B cell (primary cell): ENCODE results near the gene AGT. TPM values are rescaled to one million over a fixed set of nuclear protein-coding genes. Genes with fewer than 3 reads are reported as not detected.
A peak's percentile ranks its signal among the peaks of the same experiment; 100 is the strongest.

ENCODE experiments used
- ATAC-seq: fragments of 200-7000 bp; cut with Tn5 transposase; one replicate; pipeline ENCODE4 v1.10.0; 2021; ENCODE audit warnings: low read depth, mild to moderate bottlenecking, moderate number of reproducible peaks, moderate library complexity
- CTCF ChIA-PET: fragments of 350-600 bp; sonication (Branson Sonifier 250); formaldehyde crosslinking; loops from one replicate; lab custom pipeline; 2021; ENCODE audit warnings: antibody characterized with exemption, inconsistent platforms; lab: Charles Lee
- POLR2A ChIA-PET: fragments of 350-600 bp; sonication (Branson Sonifier 250); formaldehyde crosslinking; loops from one replicate; lab custom pipeline; 2021; ENCODE audit warnings: antibody characterized with exemption; lab: Charles Lee
- DNase-seq: peaks from one replicate; pipeline ENCODE4 v3.0.0; 2013
- H2AFZ ChIP-seq: 2 replicates; pipeline ENCODE4 v1.6.1; 2012; ENCODE audit warnings: mild to moderate bottlenecking, low read depth, low read length; ENCODE audit not compliant: insufficient read depth, poor library complexity, severe bottlenecking
- H3K27ac ChIP-seq, 2 donors: 1 replicate in 1 of 2; 2 replicates in 1 of 2; pipeline ENCODE4 v1.5.1; 2012 to 2013; ENCODE audit warnings: low read length in 2 of 2, mild to moderate bottlenecking in 2 of 2, moderate library complexity in 1 of 2
- H3K27me3 ChIP-seq, 4 experiments: fragments of 200-600 bp in 1 of 4; sonication (generic) in 1 of 4; replicated peaks in 1 of 4; 1 replicate in 2 of 4; 2 replicates in 2 of 4; pipeline versions ENCODE4 v1.6.1 to v1.7.0; 2013 to 2016; ENCODE audit warnings: low read length in 3 of 4, mild to moderate bottlenecking in 2 of 4, mixed read lengths in 1 of 4, moderate library complexity in 1 of 4; ENCODE audit not compliant: insufficient read depth in 4 of 4, control insufficient read depth in 3 of 4; ENCODE audit errors: control extremely low read depth in 1 of 4
- H3K36me3 ChIP-seq, 2 experiments: replicated peaks in 1 of 2; 1 replicate in 1 of 2; 2 replicates in 1 of 2; pipeline versions ENCODE4 v1.6.1 to v1.7.1; 2013; ENCODE audit warnings: low read length in 1 of 2; ENCODE audit not compliant: insufficient read depth in 2 of 2, control insufficient read depth in 1 of 2; ENCODE audit errors: control extremely low read depth in 1 of 2, extremely low read depth in 1 of 2
- H3K4me1 ChIP-seq, 2 donors: fragments of 200-600 bp in 1 of 2; sonication (generic) in 1 of 2; 1 replicate in 1 of 2; 2 replicates in 1 of 2; pipeline versions ENCODE4 v1.5.1 to v1.6.1; 2013 to 2017; ENCODE audit warnings: low read length in 2 of 2; ENCODE audit not compliant: control insufficient read depth in 2 of 2, insufficient read depth in 2 of 2
- H3K4me2 ChIP-seq: replicated peaks from 2 replicates; pipeline ENCODE3; 2012; ENCODE audit warnings: mild to moderate bottlenecking, low read depth, low read length; ENCODE audit not compliant: poor library complexity, severe bottlenecking
- H3K4me3 ChIP-seq, 5 experiments: fragments of 200-600 bp in 1 of 5; sonication (generic) in 1 of 5; 1 replicate in 3 of 5; 2 replicates in 2 of 5; pipeline versions ENCODE4 v1.5.1 to v1.7.0; 2011 to 2016; ENCODE audit warnings: low read length in 4 of 5, mild to moderate bottlenecking in 4 of 5, low read depth in 2 of 5, control low read depth in 1 of 5, moderate library complexity in 1 of 5; ENCODE audit not compliant: insufficient read depth in 1 of 5; ENCODE audit errors: control extremely low read depth in 1 of 5, extremely low read depth in 1 of 5
- H3K79me2 ChIP-seq: fragments of 200-600 bp; sonication (generic); one replicate; pipeline ENCODE4 v1.6.0; 2016; ENCODE audit warnings: low read length; ENCODE audit not compliant: control insufficient read depth, insufficient read depth
- H3K9ac ChIP-seq: fragments of 200-600 bp; sonication (generic); 2 replicates; pipeline ENCODE4 v1.6.1; 2017; ENCODE audit warnings: mild to moderate bottlenecking, low read length, moderate library complexity
- H3K9me3 ChIP-seq, 3 donors: one replicate each; pipeline versions ENCODE4 v1.6.1 to v1.7.1; 2013; ENCODE audit warnings: low read length in 2 of 3; ENCODE audit not compliant: control insufficient read depth in 2 of 3, insufficient read depth in 1 of 3; ENCODE audit errors: control extremely low read depth in 1 of 3
- H4K20me1 ChIP-seq: 2 replicates; pipeline ENCODE4 v1.6.0; 2012; ENCODE audit warnings: mild to moderate bottlenecking, low read length; ENCODE audit not compliant: insufficient read depth, control insufficient read depth, poor library complexity, severe bottlenecking
- H3K27ac Mint-ChIP-seq: one replicate; pipeline ENCODE4 v1.8.0; 2021; ENCODE audit warnings: mixed read lengths
- H3K27me3 Mint-ChIP-seq: one replicate; pipeline ENCODE4 v1.8.0; 2021; ENCODE audit warnings: mixed read lengths
- H3K4me1 Mint-ChIP-seq: one replicate; pipeline ENCODE4 v1.8.0; 2021; ENCODE audit warnings: mixed read lengths
- H3K4me3 Mint-ChIP-seq: one replicate; pipeline ENCODE4 v1.8.0; 2021; ENCODE audit warnings: mixed read lengths
- H3K9me3 Mint-ChIP-seq: one replicate; pipeline ENCODE4 v1.8.0; 2022; ENCODE audit warnings: mixed read lengths; ENCODE audit not compliant: insufficient read depth
- EZH2 ChIP-seq: IDR thresholded peaks from 2 replicates; pipeline ENCODE4 v1.6.1; 2012; ENCODE audit warnings: borderline replicate concordance, low read depth, mild to moderate bottlenecking, moderate library complexity, low read length; ENCODE audit not compliant: insufficient read depth, poor library complexity, severe bottlenecking
- WGBS: methylation state at CpG from one replicate; pipeline ENCODE4 v1.1.5; 2013; ENCODE audit warnings: missing lambda C conversion rate; ENCODE audit not compliant: insufficient coverage; 5-methylcytosine and 5-hydroxymethylcytosine counted together
- intact Hi-C: fragments of 100-400 bp; cut with micrococcal nuclease; formaldehyde crosslinking; loops from one replicate; pipeline ENCODE4 v1.10.0; 2022
- polyA plus RNA-seq: library from polyadenylated mRNA; depleted of rRNA; stranded (reverse); fragments of >200 nt; gene quantifications from 2 replicates; pipeline ENCODE4 v1.2.3, GENCODE V29; 2012
- total RNA-seq, 2 donors: library from RNA; stranded (reverse); fragments of 120-200 nt in 1 of 2; gene quantifications; 1 replicate in 1 of 2; 2 replicates in 1 of 2; pipeline versions ENCODE4 v1.2.3 to v1.2.4, GENCODE V29; 2013 to 2022
- TF ChIP-seq, protein P1 (sequence below): fragments of 200-600 bp; IDR thresholded peaks from one replicate; pipeline ENCODE4 v1.8.0; 2022; ENCODE audit warnings: antibody characterized with exemption, mild to moderate bottlenecking

AGT gene
- total and polyA plus RNA-seq, 2 donors (not counting 1 experiment from before 2014, with no cell fraction given), result not detected

DNA sequence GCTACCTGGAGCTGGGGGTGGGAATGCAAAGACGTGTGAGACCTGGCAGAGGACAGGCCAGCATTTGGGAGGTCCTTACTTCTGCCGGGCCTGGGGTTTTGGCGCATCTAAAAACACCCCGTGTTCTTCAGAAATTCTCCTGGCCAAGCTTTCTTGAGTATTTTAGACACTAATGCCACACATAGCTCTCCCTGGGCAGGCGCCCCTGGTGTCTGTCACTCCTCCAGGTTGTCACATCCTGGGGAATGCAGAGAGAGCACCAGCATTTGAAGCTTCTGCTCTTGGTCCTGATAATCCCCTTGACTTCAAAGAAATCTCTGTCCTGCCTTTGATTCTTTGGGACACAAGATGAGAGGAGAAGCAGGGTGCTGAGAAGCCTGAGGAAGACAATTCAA lies 39.3 kb upstream of the AGT start:
- no peak overlapping the region for H3K9ac ChIP-seq
- TF ChIP-seq EZH2, result no peak
- TF ChIP-seq, protein P1, sequence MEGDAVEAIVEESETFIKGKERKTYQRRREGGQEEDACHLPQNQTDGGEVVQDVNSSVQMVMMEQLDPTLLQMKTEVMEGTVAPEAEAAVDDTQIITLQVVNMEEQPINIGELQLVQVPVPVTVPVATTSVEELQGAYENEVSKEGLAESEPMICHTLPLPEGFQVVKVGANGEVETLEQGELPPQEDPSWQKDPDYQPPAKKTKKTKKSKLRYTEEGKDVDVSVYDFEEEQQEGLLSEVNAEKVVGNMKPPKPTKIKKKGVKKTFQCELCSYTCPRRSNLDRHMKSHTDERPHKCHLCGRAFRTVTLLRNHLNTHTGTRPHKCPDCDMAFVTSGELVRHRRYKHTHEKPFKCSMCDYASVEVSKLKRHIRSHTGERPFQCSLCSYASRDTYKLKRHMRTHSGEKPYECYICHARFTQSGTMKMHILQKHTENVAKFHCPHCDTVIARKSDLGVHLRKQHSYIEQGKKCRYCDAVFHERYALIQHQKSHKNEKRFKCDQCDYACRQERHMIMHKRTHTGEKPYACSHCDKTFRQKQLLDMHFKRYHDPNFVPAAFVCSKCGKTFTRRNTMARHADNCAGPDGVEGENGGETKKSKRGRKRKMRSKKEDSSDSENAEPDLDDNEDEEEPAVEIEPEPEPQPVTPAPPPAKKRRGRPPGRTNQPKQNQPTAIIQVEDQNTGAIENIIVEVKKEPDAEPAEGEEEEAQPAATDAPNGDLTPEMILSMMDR, result no peak
- no peak overlapping the region for H3K4me3 ChIP-seq
- H3K9me3 ChIP-seq, result no peaks in the 10 kb centered on the region
- H2AFZ ChIP-seq, result peak overlapping the region; percentile 28
- WGBS, result 92% methylated on average over 5 of the region's 5 CpGs
- Mint-ChIP-seq H3K27me3 (peaks cover 14% of the 10 kb centered on the region), H3K9me3 (no peaks in the 10 kb centered on the region), H3K27ac (no peak overlapping the region), H3K4me1 (peaks cover 23% of the 10 kb centered on the region), H3K4me3 (no peak overlapping the region)
- H4K20me1 ChIP-seq, result no peaks in the 10 kb centered on the region
- ATAC-seq (no peak), DNase-seq (no peak)
- POLR2A ChIA-PET, result no interaction called here
- H3K4me2 ChIP-seq, result peak overlapping the region; percentile 59
- H3K4me1 ChIP-seq, result peaks cover 9 to 13% of the 10 kb centered on the region in 2 donors
- no peaks in the 10 kb centered on the region for H3K79me2 ChIP-seq
- CTCF ChIA-PET, result no interaction called here
- H3K27me3 ChIP-seq, result peaks cover 0 to 9% (median 0%) of the 10 kb centered on the region in 4 experiments
- H3K27ac ChIP-seq, result no peak overlapping the region
- intact Hi-C loops, result no loop called here
- no peaks in the 10 kb centered on the region for H3K36me3 ChIP-seq

DNA sequence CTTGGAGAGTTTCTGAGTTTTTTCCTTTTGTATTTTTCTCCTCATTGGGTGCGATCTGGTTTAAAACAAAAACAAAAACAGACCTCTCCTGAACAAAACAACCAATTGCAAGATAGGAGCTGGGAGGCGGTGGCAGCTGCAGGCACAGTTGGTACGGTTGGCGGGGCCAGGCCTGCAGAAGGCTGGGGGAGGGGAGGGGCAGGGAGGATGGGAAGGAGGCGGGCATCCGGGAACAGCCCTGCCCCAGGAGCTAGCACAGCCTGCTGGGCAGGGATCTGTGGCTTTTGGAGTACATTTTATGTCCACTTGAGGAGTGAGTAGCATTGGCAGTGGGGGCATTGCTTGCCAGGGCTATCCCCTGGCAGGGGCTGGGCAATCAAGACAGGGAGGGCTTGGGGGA lies 38.5 kb upstream of the AGT start:
- ATAC-seq, result no peak
- Histone ChIP-seq H3K79me2 (no peaks in the 10 kb centered on the region), H3K9me3 (no peaks in the 10 kb centered on the region), H3K27ac (no peak overlapping the region), H3K27me3 (peaks cover 0 to 7% (median 0%) of the 10 kb centered on the region in 4 experiments), H4K20me1 (no peaks in the 10 kb centered on the region), H3K9ac (no peak overlapping the region), H3K4me3 (no peak overlapping the region), H3K4me1 (peaks cover 9 to 19% of the 10 kb centered on the region in 2 donors), H3K4me2 (no peak overlapping the region), H2AFZ (no peak overlapping the region), H3K36me3 (no peaks in the 10 kb centered on the region)
- ChIA-PET POLR2A (no interaction called here), CTCF (no interaction called here)
- no peak overlapping the region for H3K4me3 Mint-ChIP-seq
- peaks cover 23% of the 10 kb centered on the region for H3K4me1 Mint-ChIP-seq
- H3K27ac Mint-ChIP-seq, result no peak overlapping the region
- 90% methylated on average over 2 of the region's 6 CpGs for WGBS
- intact Hi-C loops, result no loop called here
- TF ChIP-seq, protein P1, result no peak
- TF ChIP-seq EZH2, result no peak
- DNase-seq, result no peak
- peaks cover 13% of the 10 kb centered on the region for H3K27me3 Mint-ChIP-seq
- H3K9me3 Mint-ChIP-seq, result no peaks in the 10 kb centered on the region
